CD1c-positive myeloid dendritic cell (primary cell): ENCODE results near the gene SORT1.
"Not testable (repeated sequence)": the region's sequence is repeated elsewhere in the genome, so short reads cannot be mapped to it uniquely, and the experiment has no call there.

Source experiments
- DNase-seq: peaks from one replicate; pipeline ENCODE4 v3.0.0-alpha.2; 2016; ENCODE audit errors: extremely low spot score

SORT1 gene

GRCh38 chr1:109379907-109380306 is 17.8 kb downstream of the SORT1 start:
- DNase-seq = no peak

GRCh38 chr1:109379422-109379821 is 18.3 kb downstream of the SORT1 start:
- DNase-seq = no peak

GRCh38 chr1:109377698-109378097 is 20.0 kb downstream of the SORT1 start:
- DNase-seq = no peak

- not testable (repeated sequence) for DNase-seq
Measured at GRCh38 chr1:109373696-109374095, 24.0 kb downstream of the SORT1 start.

- peak; percentile 55 for DNase-seq
Measured at GRCh38 chr1:109373126-109373525, 24.6 kb downstream of the SORT1 start.

GRCh38 chr1:109372281-109372680 is 25.4 kb downstream of the SORT1 start:
- DNase-seq = peak; percentile 67

- DNase-seq = peak; percentile 77
Measured at GRCh38 chr1:109371341-109371739, 26.4 kb downstream of the SORT1 start.

- peak; percentile 57 for DNase-seq
Measured at GRCh38 chr1:109370712-109371340, 26.9 kb downstream of the SORT1 start.

- peak; percentile 85 for DNase-seq
Measured at GRCh38 chr1:109369167-109369746, 28.5 kb downstream of the SORT1 start.

GRCh38 chr1:109368464-109368863 is 29.3 kb downstream of the SORT1 start:
- no peak for DNase-seq

- peak; percentile 65 for DNase-seq
Measured at GRCh38 chr1:109367626-109368025, 30.1 kb downstream of the SORT1 start.

GRCh38 chr1:109365642-109366204 is 32.0 kb downstream of the SORT1 start:
- no peak for DNase-seq

GRCh38 chr1:109361649-109362048 is 36.1 kb downstream of the SORT1 start:
- DNase-seq = no peak

- DNase-seq = peak; percentile 45
Measured at GRCh38 chr1:109361069-109361468, 36.6 kb downstream of the SORT1 start.

- DNase-seq = no peak
Measured at GRCh38 chr1:109357616-109358015, 40.1 kb downstream of the SORT1 start.

GRCh38 chr1:109356915-109357314 is 40.8 kb downstream of the SORT1 start:
- DNase-seq = no peak

- no peak for DNase-seq
Measured at GRCh38 chr1:109356505-109356904, 41.2 kb downstream of the SORT1 start.

- no peak for DNase-seq
Measured at GRCh38 chr1:109354929-109355328, 42.8 kb downstream of the SORT1 start.

GRCh38 chr1:109351457-109351856 is 46.3 kb downstream of the SORT1 start:
- no peak for DNase-seq

- DNase-seq = no peak
Measured at GRCh38 chr1:109350655-109351054, 47.1 kb downstream of the SORT1 start.

- no peak for DNase-seq
Measured at GRCh38 chr1:109350182-109350581, 47.5 kb downstream of the SORT1 start.

GRCh38 chr1:109347511-109347910 is 50.2 kb downstream of the SORT1 start:
- no peak for DNase-seq
